HG03460 (cell line): Measurements from ENCODE around the gene CFAP97D1.
A peak's percentile ranks its signal among the peaks of the same experiment; 100 is the strongest.

ENCODE experiments used
- ATAC-seq: cut with Tn5 transposase; IDR thresholded peaks from one replicate; pipeline ENCODE4 v1.9.1; 2021; ENCODE audit not compliant: unreplicated experiment

Gene CFAP97D1

GRCh38 chr17:43767713-43768059, 12.5 kb upstream of the CFAP97D1 start:
- ATAC-seq: no peak

DNA sequence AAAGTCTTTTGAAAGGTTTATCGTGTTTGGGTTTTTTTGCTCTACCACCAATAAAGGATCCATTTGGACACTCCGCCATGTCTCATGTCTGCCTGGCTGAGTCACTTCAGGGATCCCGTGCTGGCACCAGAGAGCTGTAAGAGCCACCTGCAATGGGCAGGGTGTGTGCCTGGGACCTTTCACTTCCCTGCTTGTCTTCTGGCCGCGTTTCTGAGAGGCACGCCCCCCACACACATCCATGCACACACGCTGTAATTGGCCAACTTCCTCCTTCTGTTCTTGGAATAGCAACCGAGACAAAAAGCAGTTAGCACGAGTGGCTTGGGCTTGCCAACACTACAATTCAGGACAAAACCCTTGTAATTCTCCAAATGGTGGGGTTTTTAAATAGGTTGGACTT, 11.9 kb upstream of the CFAP97D1 start:
- no peak for ATAC-seq

DNA sequence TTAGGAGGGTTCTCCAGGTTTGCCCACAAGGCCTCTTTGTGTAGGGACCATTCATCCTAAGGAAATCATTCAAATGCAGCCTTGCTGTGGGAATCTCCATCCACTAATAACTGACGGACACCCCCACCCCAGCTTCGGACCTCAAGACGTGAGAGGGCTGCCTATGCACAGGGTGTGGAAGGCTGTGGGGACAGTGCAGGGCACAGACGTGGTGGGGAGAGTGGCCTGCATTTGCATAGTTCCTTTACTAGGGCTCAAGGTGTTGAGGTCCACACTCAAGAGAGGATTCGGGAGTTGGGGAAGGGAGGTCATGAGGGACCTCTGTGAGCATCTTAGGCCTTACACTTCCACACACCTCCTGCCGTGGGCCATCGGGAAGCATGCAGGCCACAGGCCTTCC, 11.3 kb upstream of the CFAP97D1 start:
- ATAC-seq: no peak

DNA sequence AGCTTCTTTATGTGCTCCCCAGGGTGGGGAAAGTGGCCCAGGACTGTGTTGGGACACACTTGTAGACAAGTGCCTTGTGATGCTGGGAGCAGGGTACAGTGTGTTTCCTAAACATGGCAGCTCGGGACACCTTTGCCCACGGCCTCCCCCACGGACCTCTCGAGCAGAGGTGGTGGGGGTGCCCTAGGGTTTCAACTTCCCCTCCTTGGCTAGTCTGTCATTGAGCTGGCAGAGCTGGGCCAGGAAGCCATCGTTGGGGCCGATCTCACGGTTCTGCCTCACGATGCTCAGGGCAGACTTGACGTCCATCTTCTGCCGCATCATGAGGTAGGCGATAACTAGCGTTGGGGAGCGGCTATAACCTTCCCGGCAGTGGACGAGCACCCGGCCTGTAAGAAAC, 10.8 kb upstream of the CFAP97D1 start:
- ATAC-seq: no peak

- ATAC-seq: no peak
Observed at GRCh38 chr17:43769859-43770258, 10.4 kb upstream of the CFAP97D1 start.

DNA sequence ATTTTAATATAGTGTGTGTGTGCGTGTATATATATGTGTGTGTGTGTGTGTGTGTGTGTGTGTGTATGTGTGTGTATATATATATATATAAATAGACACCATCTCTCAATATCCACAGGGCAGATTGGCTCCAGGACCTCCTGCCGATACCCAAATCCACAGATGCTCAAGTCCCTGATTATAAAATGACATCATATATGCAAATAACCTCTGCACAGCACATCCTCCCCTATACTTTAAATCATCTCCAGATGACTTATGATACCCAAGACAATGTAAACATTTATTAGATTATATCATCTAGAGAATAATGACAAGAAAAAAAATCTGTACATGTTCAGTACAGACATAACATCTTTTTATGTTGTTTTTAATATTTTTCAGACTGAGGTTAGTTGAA, 9.3 kb upstream of the CFAP97D1 start:
- no peak for ATAC-seq

DNA sequence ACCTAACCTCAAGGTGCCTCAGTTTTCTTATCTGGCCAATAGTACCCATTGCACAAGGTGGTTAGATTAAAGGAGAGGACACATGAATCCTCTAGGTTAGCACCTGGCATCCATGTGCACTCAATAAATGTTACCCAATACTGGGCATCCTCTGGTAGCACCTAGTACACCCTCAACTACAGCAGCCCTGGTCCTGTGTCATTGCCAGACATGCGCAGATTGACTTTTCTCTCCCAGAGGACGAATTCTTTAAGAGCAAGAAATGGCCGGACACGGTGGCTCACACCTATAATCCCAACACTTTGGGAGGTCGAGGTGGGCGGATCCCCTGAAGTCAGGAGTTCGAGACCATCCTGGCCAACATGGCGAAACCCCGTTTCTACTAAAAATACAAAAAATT, 8.8 kb upstream of the CFAP97D1 start:
- no peak for ATAC-seq

- no peak for ATAC-seq
Observed at GRCh38 chr17:43772877-43773648, 7.2 kb upstream of the CFAP97D1 start.

DNA sequence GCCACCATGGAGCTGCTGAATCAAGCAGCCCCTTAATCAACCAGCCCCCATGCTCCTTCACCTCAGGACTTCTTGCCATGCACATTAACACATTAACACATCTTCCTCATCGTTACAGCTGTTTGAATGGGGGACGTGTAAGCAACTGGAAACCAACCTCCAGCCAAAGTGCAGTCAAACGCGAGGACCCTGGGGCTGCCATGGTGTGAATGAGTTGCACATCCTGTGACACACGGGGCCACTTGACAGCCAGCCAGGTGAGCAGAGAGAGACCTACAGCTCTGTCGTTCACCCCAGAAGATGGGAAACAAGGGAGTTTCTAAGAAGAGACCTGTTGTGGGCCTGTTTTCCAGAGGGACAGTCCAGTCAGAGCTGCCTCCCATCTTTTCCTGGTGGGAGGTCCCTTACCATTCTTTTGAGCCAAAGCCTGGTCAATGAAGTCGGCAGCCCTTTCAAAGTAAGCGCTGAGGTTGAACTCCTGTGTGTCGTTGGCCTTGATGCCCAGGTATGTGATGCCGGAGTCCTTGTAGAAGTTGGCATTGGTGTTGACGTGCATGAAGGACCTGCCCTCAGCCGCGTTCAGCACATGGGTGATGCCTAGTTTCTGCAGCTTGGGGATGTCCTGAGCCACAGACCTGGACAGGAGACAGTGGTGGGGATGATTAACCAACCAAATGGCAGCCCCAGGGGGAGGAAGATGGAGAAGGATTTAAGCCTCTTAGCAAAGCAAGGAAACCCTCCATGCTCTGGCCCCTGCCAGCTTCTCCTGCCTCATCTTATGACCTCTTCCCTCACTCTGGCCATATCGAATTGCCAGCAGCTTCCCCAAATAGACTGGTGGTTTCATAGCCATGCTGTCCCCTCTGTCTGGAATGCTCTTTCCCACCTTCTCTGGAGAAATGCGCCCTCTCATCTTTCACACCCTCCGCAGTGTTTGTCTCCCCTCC, 5.7 kb upstream of the CFAP97D1 start:
- ATAC-seq: no peak

DNA sequence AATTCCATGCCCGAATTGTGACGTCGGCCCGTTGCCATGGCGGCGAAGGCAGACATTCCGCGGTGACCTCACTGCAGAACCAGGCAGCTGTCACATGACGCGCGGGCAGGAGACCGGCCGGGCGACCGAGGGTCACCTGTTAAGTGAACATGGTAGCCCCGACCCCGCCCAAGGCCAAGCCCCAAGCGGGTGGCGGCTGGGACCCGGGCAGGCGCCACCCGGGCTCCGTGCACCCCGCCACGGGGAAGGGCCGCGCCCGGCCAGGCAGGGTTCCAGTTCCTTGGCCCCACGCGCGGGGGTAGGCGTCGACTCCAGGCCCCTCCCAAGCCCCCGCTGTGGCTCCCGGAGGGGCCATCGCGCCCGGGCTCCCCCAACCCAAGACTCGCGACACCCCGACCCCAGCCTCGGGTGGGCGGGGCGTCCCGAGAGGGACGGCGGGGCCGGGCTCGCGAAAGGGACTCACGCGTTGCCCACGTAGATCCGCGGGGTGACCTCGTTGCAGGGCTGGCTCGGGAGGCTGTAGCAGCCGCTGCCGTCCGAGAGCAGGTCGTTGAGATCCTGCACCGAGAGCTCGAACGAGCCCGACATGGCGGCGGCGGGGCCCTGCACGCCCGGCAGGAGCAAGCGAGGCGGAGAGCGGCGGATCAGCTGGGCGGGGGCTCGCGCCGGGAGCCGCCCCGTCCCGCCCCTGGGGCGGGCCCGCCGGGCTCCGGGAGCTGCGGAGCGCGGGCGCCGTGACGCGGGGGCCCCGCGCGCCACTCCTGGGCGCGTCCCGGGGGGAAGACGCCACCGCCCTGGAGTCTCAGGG, 1.7 kb upstream of the CFAP97D1 start, which contains the start of gene DUSP3:
TSS of gene DUSP3 (minus strand) at position 641 of the 808 bp plus-strand sequence. CDS start at position 588, 53 bp downstream.
- ATAC-seq: peak; percentile 87

DNA sequence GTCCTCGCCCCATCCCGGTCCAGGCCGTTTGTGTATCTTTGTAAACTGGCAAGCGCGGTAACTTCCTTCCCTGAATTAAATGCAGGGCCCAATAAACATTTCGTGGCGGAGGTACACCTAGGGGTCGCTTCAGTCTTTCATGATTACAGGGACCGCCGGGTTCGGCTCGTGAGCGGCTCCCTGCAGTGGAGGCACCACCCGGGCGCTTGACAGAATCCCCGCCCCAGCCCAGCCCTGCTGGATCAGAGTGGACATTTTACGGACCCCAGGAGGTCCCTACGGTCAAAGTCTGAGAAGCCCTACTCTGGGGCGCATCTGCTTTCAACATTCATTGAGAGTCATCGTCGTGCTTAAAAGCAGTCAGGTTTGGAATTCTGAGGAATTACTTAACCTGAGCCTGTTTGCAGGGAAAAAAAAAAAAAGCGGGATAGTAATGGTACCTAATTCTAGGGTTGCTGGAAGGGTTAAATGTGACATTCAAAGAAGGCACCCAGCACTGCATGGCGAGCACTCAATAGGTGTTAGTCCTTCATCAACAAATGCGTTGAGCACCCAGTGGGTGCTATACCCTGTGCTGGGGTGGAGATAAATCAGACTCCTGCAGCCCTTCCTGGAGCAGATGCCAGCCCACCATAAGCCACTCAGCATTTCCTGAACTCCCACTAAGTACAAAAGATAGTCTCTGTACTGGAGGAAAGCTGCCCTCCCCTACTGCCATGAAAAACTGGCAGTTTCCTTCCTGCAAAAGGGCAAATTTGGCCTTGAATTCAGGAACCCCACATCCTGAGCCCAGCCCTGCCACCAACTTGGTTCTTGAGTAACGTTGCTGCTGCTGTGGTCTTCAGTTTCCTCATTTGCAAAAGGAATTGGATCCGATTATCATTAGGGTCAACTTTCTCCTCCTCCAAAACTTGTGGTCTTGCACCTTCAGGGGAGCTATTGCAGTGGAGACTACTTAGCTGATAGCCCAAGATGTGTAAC, 800 bp upstream of the CFAP97D1 start:
- no peak for ATAC-seq

DNA sequence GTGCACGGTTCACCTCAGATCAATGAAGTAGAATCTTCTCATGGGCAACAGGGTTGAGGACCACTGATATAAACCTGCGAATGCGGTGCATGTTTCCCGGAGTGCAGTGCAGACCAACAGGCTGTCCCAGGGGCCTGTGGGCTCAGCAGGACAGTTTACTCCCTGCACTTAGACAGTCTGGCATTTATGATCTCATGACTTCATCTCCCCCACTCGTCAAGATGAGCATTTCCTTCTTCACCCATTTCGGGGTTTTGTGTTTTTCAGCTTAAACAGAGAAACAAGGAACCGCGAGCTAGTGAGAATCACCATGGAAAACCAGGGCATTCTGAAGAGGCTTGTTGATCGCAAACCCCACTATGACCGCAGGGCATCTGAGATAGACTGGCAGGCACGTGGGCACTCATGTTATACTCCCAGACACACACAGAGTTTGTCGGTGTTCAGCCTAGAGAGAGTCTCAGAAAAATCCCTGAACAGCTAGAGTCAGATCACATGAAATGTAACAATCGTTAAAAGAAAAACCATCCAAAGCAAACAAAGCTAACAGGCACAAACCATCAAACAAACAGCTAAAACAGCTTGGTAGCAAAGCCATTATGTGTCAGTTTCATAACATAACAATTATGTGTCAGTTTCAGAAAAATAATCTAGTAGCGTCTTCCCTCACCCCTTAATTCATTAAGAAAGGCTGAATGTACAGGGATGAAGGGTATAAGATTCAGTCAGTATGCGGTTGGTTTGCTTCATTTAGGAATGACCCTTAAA, 2.9 kb downstream of the CFAP97D1 start:
- ATAC-seq: no peak

GRCh38 chr17:43784068-43784467, 3.8 kb downstream of the CFAP97D1 start:
- no peak for ATAC-seq

DNA sequence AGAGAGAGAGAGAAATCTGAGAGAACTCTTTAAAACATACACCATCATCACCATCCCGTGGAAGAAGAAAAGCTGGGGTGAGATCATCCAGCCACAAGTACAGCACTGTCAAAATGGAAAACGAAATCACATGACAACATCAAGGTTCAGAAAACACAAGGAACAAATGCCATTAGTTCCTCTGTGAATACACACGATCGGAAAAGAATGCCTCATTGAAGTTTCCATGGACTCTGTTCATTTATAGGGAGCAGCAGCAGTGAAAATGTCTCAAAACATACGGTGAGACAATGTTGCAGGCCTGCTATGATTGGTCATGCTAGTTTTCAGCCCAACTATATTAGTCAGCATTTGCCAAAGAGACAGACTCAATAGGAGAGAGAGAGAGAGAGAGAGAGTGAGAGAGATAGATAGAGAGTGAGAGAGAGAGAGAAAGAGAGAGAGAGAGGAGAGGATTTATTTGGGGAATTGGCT, 4.4 kb downstream of the CFAP97D1 start:
- no peak for ATAC-seq

DNA sequence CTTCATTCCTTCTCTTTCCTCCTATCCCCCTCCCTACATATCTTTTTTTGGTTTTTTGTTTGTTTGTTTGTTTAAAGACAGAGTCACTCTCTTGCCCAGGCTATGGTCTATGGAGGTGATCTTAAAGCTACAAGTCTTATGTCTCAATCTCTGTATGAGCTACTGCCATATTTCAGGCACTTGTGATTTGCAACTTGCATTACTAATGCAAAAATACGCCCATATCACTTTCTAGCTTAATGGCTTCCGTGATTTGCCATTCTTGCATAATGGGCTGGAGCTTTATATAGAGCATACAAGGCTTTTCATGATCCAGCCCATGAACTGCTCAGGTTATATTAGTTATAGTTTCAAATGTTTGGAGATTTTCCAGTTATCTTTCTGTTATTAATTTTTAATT, 7.5 kb downstream of the CFAP97D1 start:
- no peak for ATAC-seq

- no peak for ATAC-seq
Observed at GRCh38 chr17:43788540-43788939, 8.3 kb downstream of the CFAP97D1 start.

- no peak for ATAC-seq
Observed at GRCh38 chr17:43789482-43789881, 9.2 kb downstream of the CFAP97D1 start.

DNA sequence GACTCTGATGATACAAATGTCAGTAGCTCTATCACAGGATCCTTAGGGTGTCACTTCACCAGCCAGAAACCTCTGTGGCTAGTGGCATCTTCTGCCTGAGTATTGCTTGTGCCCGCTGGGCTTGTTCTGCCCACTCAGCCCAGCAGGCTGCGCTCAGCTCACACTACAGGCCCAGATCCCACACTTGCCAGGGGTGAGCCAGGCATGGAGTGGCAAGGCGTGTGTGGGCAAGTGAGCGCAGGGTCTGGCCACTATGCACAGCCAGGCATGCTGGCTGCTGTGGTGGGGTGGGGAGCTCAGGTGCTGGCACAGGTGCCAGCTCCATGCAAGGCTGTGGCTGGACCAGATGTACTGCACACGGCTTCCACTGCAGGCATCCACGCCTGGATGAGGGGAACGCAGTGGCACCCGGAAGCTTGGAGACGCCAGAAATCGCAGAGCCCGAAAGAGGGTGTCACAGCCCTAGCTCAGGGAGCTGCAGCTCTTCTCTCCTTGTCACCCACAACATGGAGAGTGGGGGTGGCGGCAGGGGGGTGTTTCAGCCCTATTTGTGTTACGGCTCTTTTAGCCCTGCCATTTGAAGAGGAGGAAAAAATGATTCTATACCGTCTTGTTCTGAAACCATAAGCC, 10.2 kb downstream of the CFAP97D1 start:
- no peak for ATAC-seq

GRCh38 chr17:43791589-43791988, 11.4 kb downstream of the CFAP97D1 start:
- no peak for ATAC-seq
